PC-3 (cell line): ENCODE results near the gene ITLN1. TPM values are rescaled to one million over a fixed set of nuclear protein-coding genes. Genes with fewer than 3 reads are reported as not detected.

Experiments used
- ATAC-seq: fragments of 200-7000 bp; cut with Tn5 transposase; 2 replicates; pipeline ENCODE4 v1.9.1; 2020; ENCODE audit warnings: mild to moderate bottlenecking, moderate library complexity
- BruUV-seq: library from RNA; stranded (reverse); fragments of 400-500 nt; replicated peaks from 2 replicates; lab custom pipeline; 2021; lab: Mats Ljungman, UMichigan
- CTCF ChIA-PET: fragments of 300-600 bp; sonication (Branson Sonifier 250); formaldehyde crosslinking; loops from one replicate; lab custom pipeline; 2022; ENCODE audit warnings: antibody characterized with exemption; lab: Charles Lee
- POLR2A ChIA-PET: fragments of 300-600 bp; sonication (Branson Sonifier 250); formaldehyde crosslinking; loops from one replicate; lab custom pipeline; 2022; ENCODE audit warnings: antibody characterized with exemption; ENCODE audit not compliant: unreplicated experiment; lab: Charles Lee
- DNase-seq: peaks from one replicate; pipeline ENCODE4 v3.0.0-alpha.2; 2015
- H2AFZ ChIP-seq: fragments of 300-600 bp; sonication (generic); 2 replicates; pipeline ENCODE4 v1.6.0; 2016; ENCODE audit warnings: antibody characterized with exemption, low read length
- H3F3A ChIP-seq: fragments of 300-600 bp; sonication (generic); one replicate; pipeline ENCODE4 v1.6.0; 2017; ENCODE audit warnings: antibody characterized with exemption, low read length, control low read depth, mild to moderate bottlenecking; ENCODE audit not compliant: unreplicated experiment
- H3K27ac ChIP-seq: fragments of 300-600 bp; sonication (generic); 2 replicates; pipeline ENCODE4 v1.5.1; 2016; ENCODE audit warnings: mild to moderate bottlenecking, low read length
- H3K27me3 ChIP-seq: fragments of 300-600 bp; sonication (generic); 2 replicates; pipeline ENCODE4 v1.6.1; 2016; ENCODE audit warnings: low read length, mixed read lengths
- H3K36me3 ChIP-seq: fragments of 300-600 bp; sonication (generic); 2 replicates; pipeline ENCODE4 v1.6.1; 2016; ENCODE audit warnings: low read depth, mixed run types, low read length, mixed read lengths
- H3K4me1 ChIP-seq: fragments of 300-600 bp; sonication (generic); 2 replicates; pipeline ENCODE4 v1.5.1; 2016; ENCODE audit warnings: low read length; ENCODE audit not compliant: insufficient read depth
- H3K4me2 ChIP-seq: fragments of 300-600 bp; sonication (generic); 2 replicates; pipeline ENCODE4 v1.6.0; 2016; ENCODE audit warnings: low read length
- H3K4me3 ChIP-seq: fragments of 300-600 bp; sonication (generic); 2 replicates; pipeline ENCODE4 v1.5.1; 2016; ENCODE audit warnings: mild to moderate bottlenecking, low read length, mixed read lengths
- H3K79me2 ChIP-seq: fragments of 300-600 bp; sonication (generic); 2 replicates; pipeline ENCODE4 v1.6.1; 2017; ENCODE audit warnings: low read length, mixed read lengths
- H3K9ac ChIP-seq: fragments of 300-600 bp; sonication (generic); 2 replicates; pipeline ENCODE4 v1.6.0; 2016; ENCODE audit warnings: mild to moderate bottlenecking, low read length
- H3K9me2 ChIP-seq: fragments of 300-600 bp; sonication (generic); replicated peaks from 2 replicates; pipeline ENCODE4 v1.6.1; 2016; ENCODE audit warnings: mixed run types, low read length, mixed read lengths
- H3K9me3 ChIP-seq: fragments of 300-600 bp; sonication (generic); 2 replicates; pipeline ENCODE4 v1.6.1; 2016; ENCODE audit warnings: low read length, mixed read lengths
- H4K20me1 ChIP-seq: fragments of 300-600 bp; sonication (generic); 2 replicates; pipeline ENCODE4 v1.6.1; 2016; ENCODE audit warnings: low read length, mixed read lengths
- EZH2 ChIP-seq: fragments of 300-600 bp; sonication (generic); IDR thresholded peaks from one replicate; pipeline ENCODE4 v1.6.1; 2017; ENCODE audit warnings: antibody characterized with exemption, mild to moderate bottlenecking, low read length; ENCODE audit not compliant: unreplicated experiment
- EZH2phosphoT487 ChIP-seq: fragments of 300-600 bp; sonication (generic); IDR thresholded peaks from 2 replicates; pipeline ENCODE4 v1.6.1; 2018; ENCODE audit warnings: mild to moderate bottlenecking, antibody characterized with exemption, low read length, borderline replicate concordance
- intact Hi-C: fragments of 100-400 bp; cut with micrococcal nuclease; formaldehyde crosslinking; loops from 2 replicates; pipeline ENCODE4 v1.9.0; 2023
- total RNA-seq: library from RNA; depleted of rRNA; stranded (reverse); fragments of >200 nt; gene quantifications from 2 replicates; pipeline ENCODE4 v1.2.3, GENCODE V29; 2014
- TF ChIP-seq, protein P1 (sequence below): fragments of 300-600 bp; sonication (generic); conservative IDR thresholded peaks from 2 replicates; pipeline ENCODE4 v1.5.1; 2017; ENCODE audit warnings: antibody characterized with exemption, low read depth, mild to moderate bottlenecking, low read length

ITLN1 gene
- total RNA-seq, 1 experiment from 2014 or later: not detected

DNA sequence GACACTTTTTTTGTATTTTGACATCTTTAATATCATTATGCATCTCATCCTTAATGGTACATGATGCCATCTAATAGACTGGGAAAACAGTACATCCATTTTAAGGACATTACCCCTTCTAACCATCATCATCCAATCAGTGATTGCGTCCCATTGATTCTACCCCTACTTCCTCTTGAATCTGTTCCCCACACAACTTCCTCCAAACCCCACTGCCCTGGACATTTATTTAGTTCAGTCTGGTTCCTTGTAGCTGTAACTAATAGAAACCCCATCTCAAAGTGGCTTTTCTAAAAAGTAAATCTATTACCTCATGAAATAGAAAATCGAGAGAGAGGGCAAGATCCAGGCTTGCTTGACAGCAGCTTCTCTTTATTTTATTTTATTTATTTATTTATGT is 2.1 kb upstream of the ITLN1 start:
- DNase-seq (no peak), ATAC-seq (no peak)
- no TSS peak for BruUV-seq
- Histone ChIP-seq H3K27ac (no peak overlapping the region), H2AFZ (no peak overlapping the region), H3K4me2 (no peak overlapping the region), H3K36me3 (no peaks in the 10 kb centered on the region), H3K9ac (no peak overlapping the region), H3K27me3 (peaks cover 3% of the 10 kb centered on the region; the same call in 1 of the 2 replicates), H3K4me1 (no peaks in the 10 kb centered on the region), H3K9me3 (no peaks in the 10 kb centered on the region), H3K79me2 (no peaks in the 10 kb centered on the region), H3F3A (no peaks in the 10 kb centered on the region), H3K4me3 (no peak overlapping the region), H3K9me2 (no peaks in the 10 kb centered on the region; the same call in 1 of the 2 replicates), H4K20me1 (no peaks in the 10 kb centered on the region)
- ChIA-PET POLR2A (no interaction called here), CTCF (no interaction called here)
- intact Hi-C loops: no loop called here
- TF ChIP-seq EZH2 (no peak), EZH2phosphoT487 (no peak)
- TF ChIP-seq, protein P1, sequence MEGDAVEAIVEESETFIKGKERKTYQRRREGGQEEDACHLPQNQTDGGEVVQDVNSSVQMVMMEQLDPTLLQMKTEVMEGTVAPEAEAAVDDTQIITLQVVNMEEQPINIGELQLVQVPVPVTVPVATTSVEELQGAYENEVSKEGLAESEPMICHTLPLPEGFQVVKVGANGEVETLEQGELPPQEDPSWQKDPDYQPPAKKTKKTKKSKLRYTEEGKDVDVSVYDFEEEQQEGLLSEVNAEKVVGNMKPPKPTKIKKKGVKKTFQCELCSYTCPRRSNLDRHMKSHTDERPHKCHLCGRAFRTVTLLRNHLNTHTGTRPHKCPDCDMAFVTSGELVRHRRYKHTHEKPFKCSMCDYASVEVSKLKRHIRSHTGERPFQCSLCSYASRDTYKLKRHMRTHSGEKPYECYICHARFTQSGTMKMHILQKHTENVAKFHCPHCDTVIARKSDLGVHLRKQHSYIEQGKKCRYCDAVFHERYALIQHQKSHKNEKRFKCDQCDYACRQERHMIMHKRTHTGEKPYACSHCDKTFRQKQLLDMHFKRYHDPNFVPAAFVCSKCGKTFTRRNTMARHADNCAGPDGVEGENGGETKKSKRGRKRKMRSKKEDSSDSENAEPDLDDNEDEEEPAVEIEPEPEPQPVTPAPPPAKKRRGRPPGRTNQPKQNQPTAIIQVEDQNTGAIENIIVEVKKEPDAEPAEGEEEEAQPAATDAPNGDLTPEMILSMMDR: no peak

DNA sequence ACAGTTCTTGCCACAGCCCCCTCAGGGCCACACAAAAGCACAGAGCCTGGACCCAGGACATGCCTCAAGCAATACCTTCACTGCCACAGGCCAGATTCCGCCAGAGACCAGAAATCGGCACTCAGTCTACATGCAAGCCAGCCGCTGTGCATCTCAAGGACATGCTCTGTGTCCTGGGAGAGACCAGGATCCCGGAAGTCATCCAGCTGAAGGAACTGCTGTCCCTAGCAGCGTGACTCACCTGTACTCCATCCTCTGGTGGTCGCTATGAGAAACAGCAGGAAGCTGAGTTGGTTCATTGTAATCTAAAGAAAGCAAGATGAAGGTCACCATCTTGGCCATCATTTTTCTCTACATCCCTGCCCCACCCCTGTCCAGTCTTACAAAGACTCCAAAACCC is 401 bp downstream of the ITLN1 start:
- H3K4me2 ChIP-seq: no peak overlapping the region
- no peaks in the 10 kb centered on the region for H3F3A ChIP-seq
- intact Hi-C loops: no loop called here
- H3K9me3 ChIP-seq: no peaks in the 10 kb centered on the region
- BruUV-seq: no TSS peak
- ATAC-seq (peak; percentile 43; the same call in 1 of the 2 replicates), DNase-seq (peak; percentile 40)
- no peaks in the 10 kb centered on the region for H3K27me3 ChIP-seq
- H3K4me1 ChIP-seq: no peaks in the 10 kb centered on the region
- no peaks in the 10 kb centered on the region for H3K36me3 ChIP-seq
- H2AFZ ChIP-seq: no peak overlapping the region
- ChIA-PET CTCF (no interaction called here), POLR2A (no interaction called here)
- H3K9me2 ChIP-seq: no peaks in the 10 kb centered on the region; the same call in 1 of the 2 replicates
- no peak overlapping the region for H3K4me3 ChIP-seq
- H3K27ac ChIP-seq: no peak overlapping the region
- no peak for TF ChIP-seq EZH2
- TF ChIP-seq, protein P1: peak; percentile 47
- no peak overlapping the region for H3K9ac ChIP-seq
- no peaks in the 10 kb centered on the region for H4K20me1 ChIP-seq
- H3K79me2 ChIP-seq: no peaks in the 10 kb centered on the region

DNA sequence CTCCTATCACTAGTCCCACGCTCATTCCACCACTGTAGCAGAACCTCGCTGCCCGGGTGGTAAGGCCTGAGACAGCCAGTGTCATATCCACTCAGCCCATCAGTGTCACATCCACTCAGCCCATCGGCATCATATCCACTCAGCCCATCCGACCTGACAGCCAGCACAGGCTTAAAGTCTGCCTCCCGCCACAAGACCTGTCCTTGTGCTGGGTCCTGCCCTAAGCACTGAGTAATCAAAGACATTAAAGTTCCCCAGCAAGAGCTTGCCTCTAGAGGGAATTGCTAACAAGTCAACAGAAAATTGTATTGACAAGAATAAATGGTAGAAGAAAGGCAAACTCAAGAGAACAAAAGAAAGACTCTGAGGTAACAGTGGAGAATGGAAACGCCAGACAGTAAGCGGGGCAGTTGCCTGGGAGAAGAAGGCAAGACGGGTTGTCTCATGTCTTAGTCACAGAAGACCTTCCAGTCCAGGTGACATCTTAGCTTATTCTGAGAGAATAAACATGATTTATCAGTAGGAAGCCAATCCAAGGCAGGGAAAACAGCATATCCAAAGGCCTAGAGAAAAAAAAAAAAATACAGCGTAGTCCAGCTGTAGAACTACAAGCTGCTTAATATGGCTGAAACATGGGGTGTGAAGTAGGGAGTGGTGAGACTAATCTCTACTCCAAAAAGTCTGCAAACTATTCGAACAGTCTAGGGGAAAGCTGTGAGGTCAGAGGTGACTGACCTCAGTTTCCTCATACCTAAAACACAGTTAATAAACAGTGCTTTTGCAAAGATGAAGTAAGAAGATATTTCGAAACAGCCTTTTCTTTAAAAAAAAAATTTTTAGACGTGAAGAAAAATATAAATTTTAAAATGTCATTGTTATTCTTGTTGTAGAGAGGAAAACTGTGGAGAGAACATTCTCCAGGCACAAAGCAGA is 1.1 kb downstream of the ITLN1 start:
- no peak overlapping the region for H3K27ac ChIP-seq
- no peaks in the 10 kb centered on the region for H3K79me2 ChIP-seq
- no peak overlapping the region for H3K4me2 ChIP-seq
- no TSS peak for BruUV-seq
- H3K27me3 ChIP-seq: no peaks in the 10 kb centered on the region
- DNase-seq: no peak
- no peak overlapping the region for H2AFZ ChIP-seq
- ChIA-PET CTCF (no interaction called here), POLR2A (no interaction called here)
- no peaks in the 10 kb centered on the region for H3K9me3 ChIP-seq
- H3F3A ChIP-seq: no peaks in the 10 kb centered on the region
- no peak overlapping the region for H3K9ac ChIP-seq
- intact Hi-C loops: no loop called here
- H3K36me3 ChIP-seq: no peaks in the 10 kb centered on the region
- H4K20me1 ChIP-seq: no peaks in the 10 kb centered on the region
- no peak overlapping the region for H3K4me3 ChIP-seq
- TF ChIP-seq EZH2phosphoT487 (no peak), EZH2 (no peak)
- TF ChIP-seq, protein P1: no peak
- no peak for ATAC-seq
- H3K9me2 ChIP-seq: no peaks in the 10 kb centered on the region; the same call in 1 of the 2 replicates
- no peaks in the 10 kb centered on the region for H3K4me1 ChIP-seq
